Chondrocyte (in vitro differentiated cells): Measurements from ENCODE around the gene CCDC116. TPM values are rescaled to one million over a fixed set of nuclear protein-coding genes. Genes with fewer than 3 reads are reported as not detected.

Source experiments
- DNase-seq: peaks from one replicate; pipeline ENCODE4 v3.0.0; 2021; ENCODE audit warnings: mixed read lengths, low spot score
- H3K27ac Mint-ChIP-seq: one replicate; pipeline ENCODE4 v1.8.0; 2021; ENCODE audit warnings: mild to moderate bottlenecking, moderate library complexity, mixed read lengths; ENCODE audit not compliant: unreplicated experiment
- H3K27me3 Mint-ChIP-seq: 2 replicates; pipeline ENCODE4 v1.8.0; 2021; ENCODE audit warnings: low read depth, mixed read lengths
- H3K36me3 Mint-ChIP-seq: 2 replicates; pipeline ENCODE4 v1.8.0; 2021; ENCODE audit warnings: low read depth, mixed read lengths
- H3K4me1 Mint-ChIP-seq: 2 replicates; pipeline ENCODE4 v1.8.0; 2021; ENCODE audit warnings: low read depth, mild to moderate bottlenecking, mixed read lengths
- H3K4me3 Mint-ChIP-seq: one replicate; pipeline ENCODE4 v1.8.0; 2021; ENCODE audit warnings: mild to moderate bottlenecking, moderate library complexity, mixed read lengths; ENCODE audit not compliant: unreplicated experiment
- H3K9me3 Mint-ChIP-seq: 2 replicates; pipeline ENCODE4 v1.8.0; 2021; ENCODE audit warnings: low read depth, mixed read lengths
- CTCF ChIP-seq: fragments of 200-600 bp; sonication (generic); IDR thresholded peaks from 2 replicates; pipeline ENCODE4 v1.5.0; 2021; ENCODE audit warnings: antibody characterized with exemption, mild to moderate bottlenecking, moderate library complexity
- total RNA-seq: library from RNA; stranded (reverse); gene quantifications from 3 replicates; pipeline ENCODE4 v1.2.1, GENCODE V29; 2021

The CCDC116 gene
- total RNA-seq, 1 donor from 2014 or later = 0.47 TPM

- H3K27me3 Mint-ChIP-seq = no peaks in the 10 kb centered on the region
- peak within 1 kb of the TSS; percentile 83 for H3K27ac Mint-ChIP-seq
Observed at GRCh38 chr22:21629255-21630149, 3.1 kb upstream of the CCDC116 start, which contains the start of gene YDJC. YDJC (minus strand) TSS chr22:21630022; CDS start chr22:21630014, 8 bp downstream.

GRCh38 chr22:21631025-21631424 is 1.5 kb upstream of the CCDC116 start:
- no peaks in the 10 kb centered on the region for H3K27me3 Mint-ChIP-seq
- no peaks in the 10 kb centered on the region for H3K36me3 Mint-ChIP-seq
- H3K9me3 Mint-ChIP-seq = no peaks in the 10 kb centered on the region
- no peak overlapping the region for H3K27ac Mint-ChIP-seq
- TF ChIP-seq CTCF = no peak
- H3K4me1 Mint-ChIP-seq = peaks cover 15% of the 10 kb centered on the region
- H3K4me3 Mint-ChIP-seq = no peak overlapping the region
- no peak for DNase-seq

More at GRCh38 chr22:21629255-21630149, 3.1 kb upstream of the CCDC116 start, which contains the start of gene YDJC:
- peak; percentile 74 for TF ChIP-seq CTCF
- Mint-ChIP-seq H3K36me3 (no peaks in the 10 kb centered on the region), H3K9me3 (no peaks in the 10 kb centered on the region), H3K4me3 (peak within 1 kb of the TSS; percentile 79), H3K4me1 (peaks cover 21% of the 10 kb centered on the region)
- peak; percentile 96 for DNase-seq

GRCh38 chr22:21632931-21633330 is 371 bp downstream of the CCDC116 start:
- H3K9me3 Mint-ChIP-seq = no peaks in the 10 kb centered on the region
- H3K27me3 Mint-ChIP-seq = no peaks in the 10 kb centered on the region
- H3K4me1 Mint-ChIP-seq = peaks cover 8% of the 10 kb centered on the region
- no peak for DNase-seq
- no peak overlapping the region for H3K4me3 Mint-ChIP-seq
- no peak overlapping the region for H3K27ac Mint-ChIP-seq
- H3K36me3 Mint-ChIP-seq = no peaks in the 10 kb centered on the region
- no peak for TF ChIP-seq CTCF

GRCh38 chr22:21633481-21633880 is 921 bp downstream of the CCDC116 start:
- TF ChIP-seq CTCF = no peak
- H3K9me3 Mint-ChIP-seq = no peaks in the 10 kb centered on the region
- H3K36me3 Mint-ChIP-seq = no peaks in the 10 kb centered on the region
- DNase-seq = no peak
- no peaks in the 10 kb centered on the region for H3K27me3 Mint-ChIP-seq
- H3K27ac Mint-ChIP-seq = no peak overlapping the region
- no peak overlapping the region for H3K4me3 Mint-ChIP-seq
- H3K4me1 Mint-ChIP-seq = peaks cover 3% of the 10 kb centered on the region

- no peak for TF ChIP-seq CTCF
- H3K36me3 Mint-ChIP-seq = no peaks in the 10 kb centered on the region
- H3K4me1 Mint-ChIP-seq = peaks cover 2% of the 10 kb centered on the region
- H3K9me3 Mint-ChIP-seq = no peaks in the 10 kb centered on the region
- no peaks in the 10 kb centered on the region for H3K27me3 Mint-ChIP-seq
- H3K4me3 Mint-ChIP-seq = no peak overlapping the region
- no peak for DNase-seq
- H3K27ac Mint-ChIP-seq = no peak overlapping the region
Observed at GRCh38 chr22:21634081-21634480, 1.5 kb downstream of the CCDC116 start.
